ENCODE measurements around the gene CDKAL1.

CDKAL1 gene

DNA sequence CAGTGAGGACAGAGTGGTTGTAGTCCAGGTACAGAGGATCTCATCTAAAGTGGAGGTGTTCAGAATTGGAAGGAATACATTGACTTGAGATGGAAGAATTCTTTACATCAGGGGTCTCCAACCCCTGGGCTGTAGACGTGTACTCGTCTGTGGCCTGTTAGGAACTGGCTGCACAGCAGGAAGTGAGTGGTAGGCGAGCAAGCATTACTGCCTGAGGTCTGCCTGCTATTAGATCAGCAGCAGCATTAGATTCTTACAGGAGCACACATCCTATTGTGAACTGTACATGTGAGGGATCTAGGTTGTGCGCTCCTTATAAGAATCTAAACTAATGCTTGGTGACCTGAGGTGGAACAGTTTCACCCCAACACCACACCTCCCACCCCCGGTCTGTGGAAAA lies 121.1 kb downstream of the CDKAL1 start:
- peaks cover 19% of the 10 kb centered on the region for H3K4me1 ChIP-seq (ENCODE audit: control insufficient read depth, insufficient read depth, low read length, unreplicated experiment)
- no peak overlapping the region for H2AFZ ChIP-seq (ENCODE audit: low read length, unreplicated experiment)
- H3K27me3 ChIP-seq (ENCODE audit: insufficient read depth, low read length) = no peaks in the 10 kb centered on the region
- H3K27ac ChIP-seq (ENCODE audit: low read depth, low read length) = no peak overlapping the region
- no peaks in the 10 kb centered on the region for H3K36me3 ChIP-seq (ENCODE audit: insufficient read depth, low read length)
- H3K4me3 ChIP-seq (ENCODE audit: low read depth, low read length) = no peak overlapping the region
- H3K79me2 ChIP-seq (ENCODE audit: control insufficient read depth, insufficient read depth, low read length, unreplicated experiment) = peaks cover 13% of the 10 kb centered on the region

DNA sequence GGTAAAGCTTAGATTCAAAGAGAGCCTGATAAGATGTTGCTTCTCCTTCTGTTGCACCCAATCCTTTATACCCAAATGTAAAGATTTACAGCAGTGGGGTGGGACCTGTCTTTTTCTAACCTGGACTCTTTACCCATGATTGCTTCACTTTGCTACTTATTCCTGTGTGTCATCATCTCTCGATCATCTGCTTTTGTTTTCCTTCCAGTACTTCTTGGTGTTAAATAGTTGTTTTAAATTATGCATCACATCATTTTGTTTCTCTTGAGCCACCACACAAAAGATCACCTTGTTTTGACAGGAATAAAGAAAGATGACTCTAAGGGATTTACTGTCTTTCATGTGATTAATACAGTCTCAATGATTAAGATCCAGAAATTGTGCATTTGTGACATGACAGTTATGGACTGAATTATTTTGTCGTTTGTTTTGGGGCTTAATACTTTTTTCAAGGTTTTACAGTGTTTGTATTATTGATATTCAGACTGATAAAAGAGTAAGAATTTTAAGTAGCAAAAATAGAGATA lies 123.1 kb downstream of the CDKAL1 start:
- H2AFZ ChIP-seq (ENCODE audit: low read length, unreplicated experiment) = no peak overlapping the region

DNA sequence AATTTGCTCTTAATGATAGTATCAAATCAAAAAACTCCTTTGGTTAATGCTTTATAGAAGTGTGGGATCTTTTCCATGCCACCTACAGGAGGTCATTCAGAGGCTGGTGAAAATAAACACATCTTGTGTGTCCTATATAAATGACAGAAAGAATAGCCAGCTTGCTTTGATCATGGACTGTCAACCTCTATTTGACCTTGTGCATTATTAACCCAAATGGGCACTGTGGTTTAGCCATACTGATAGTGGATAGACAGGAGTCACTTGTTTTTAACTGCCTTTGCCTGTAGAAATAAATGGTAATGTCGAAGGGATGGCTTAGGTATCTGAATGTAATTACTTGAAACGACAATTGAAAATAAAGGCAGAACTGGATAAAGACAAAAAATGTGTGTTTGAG lies 123.8 kb downstream of the CDKAL1 start:
- Histone ChIP-seq H3K36me3 (ENCODE audit: insufficient read depth, low read length) (no peaks in the 10 kb centered on the region), H3K27ac (ENCODE audit: low read depth, low read length) (no peak overlapping the region), H3K4me3 (ENCODE audit: low read depth, low read length) (no peak overlapping the region), H3K27me3 (ENCODE audit: insufficient read depth, low read length) (no peaks in the 10 kb centered on the region), H3K79me2 (ENCODE audit: control insufficient read depth, insufficient read depth, low read length, unreplicated experiment) (peaks cover 8% of the 10 kb centered on the region), H2AFZ (ENCODE audit: low read length, unreplicated experiment) (no peak overlapping the region), H3K4me1 (ENCODE audit: control insufficient read depth, insufficient read depth, low read length, unreplicated experiment) (peaks cover 9% of the 10 kb centered on the region)

More for the DNA sequence above, 123.1 kb downstream of the CDKAL1 start:
- H3K79me2 ChIP-seq (ENCODE audit: control insufficient read depth, insufficient read depth, low read length, unreplicated experiment) = peaks cover 9% of the 10 kb centered on the region
- H3K27me3 ChIP-seq (ENCODE audit: insufficient read depth, low read length) = no peaks in the 10 kb centered on the region
- no peak overlapping the region for H3K4me3 ChIP-seq (ENCODE audit: low read depth, low read length)
- H3K27ac ChIP-seq (ENCODE audit: low read depth, low read length) = no peak overlapping the region
- H3K4me1 ChIP-seq (ENCODE audit: control insufficient read depth, insufficient read depth, low read length, unreplicated experiment) = peaks cover 15% of the 10 kb centered on the region
- no peaks in the 10 kb centered on the region for H3K36me3 ChIP-seq (ENCODE audit: insufficient read depth, low read length)

DNA sequence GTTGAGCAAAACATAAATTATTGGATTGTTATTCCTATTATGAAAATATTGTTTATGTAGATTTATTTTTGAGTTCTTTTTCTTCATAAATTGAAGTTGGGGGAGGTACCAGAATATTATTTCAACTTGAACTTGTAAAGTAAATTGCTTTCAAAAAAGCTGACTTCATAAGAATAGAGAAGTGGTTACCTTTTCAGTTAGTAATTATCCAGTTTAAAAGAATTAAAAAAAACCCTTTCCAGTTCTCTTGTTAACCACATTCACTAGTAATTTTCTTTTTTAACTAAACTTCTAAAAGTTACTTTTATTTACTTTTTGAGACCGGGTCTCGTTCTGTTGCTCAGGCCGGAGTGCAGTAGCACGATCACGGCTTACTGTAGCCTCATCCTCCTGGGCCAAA lies 124.3 kb downstream of the CDKAL1 start:
- Histone ChIP-seq H3K79me2 (ENCODE audit: control insufficient read depth, insufficient read depth, low read length, unreplicated experiment) (peaks cover 5% of the 10 kb centered on the region), H3K36me3 (ENCODE audit: insufficient read depth, low read length) (no peaks in the 10 kb centered on the region), H3K27ac (ENCODE audit: low read depth, low read length) (no peak overlapping the region), H3K27me3 (ENCODE audit: insufficient read depth, low read length) (no peaks in the 10 kb centered on the region), H3K4me3 (ENCODE audit: low read depth, low read length) (no peak overlapping the region), H3K4me1 (ENCODE audit: control insufficient read depth, insufficient read depth, low read length, unreplicated experiment) (peaks cover 6% of the 10 kb centered on the region), H2AFZ (ENCODE audit: low read length, unreplicated experiment) (no peak overlapping the region)

DNA sequence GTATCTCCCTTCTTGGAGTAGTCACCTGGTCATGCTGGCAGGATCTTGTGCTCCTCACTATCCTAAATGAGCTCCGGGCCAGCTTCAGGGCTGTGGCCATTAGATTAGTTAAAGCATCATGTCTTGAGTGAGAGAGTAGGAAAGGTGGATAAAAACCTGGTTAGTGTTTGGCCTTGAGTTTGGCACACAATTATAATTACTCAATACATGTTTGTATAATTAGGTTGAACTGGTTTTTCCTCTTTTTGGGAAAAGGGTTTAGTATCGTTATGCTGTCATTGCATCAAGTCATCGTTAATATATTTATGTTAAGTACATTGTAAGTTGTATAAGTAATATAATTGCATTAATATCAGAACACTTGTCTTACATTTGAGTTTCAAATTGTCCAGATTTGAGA lies 126.3 kb downstream of the CDKAL1 start:
- Histone ChIP-seq H3K27me3 (ENCODE audit: insufficient read depth, low read length) (no peaks in the 10 kb centered on the region), H3K4me1 (ENCODE audit: control insufficient read depth, insufficient read depth, low read length, unreplicated experiment) (peaks cover 1% of the 10 kb centered on the region), H3K79me2 (ENCODE audit: control insufficient read depth, insufficient read depth, low read length, unreplicated experiment) (peaks cover 8% of the 10 kb centered on the region), H2AFZ (ENCODE audit: low read length, unreplicated experiment) (no peak overlapping the region), H3K4me3 (ENCODE audit: low read depth, low read length) (no peak overlapping the region), H3K27ac (ENCODE audit: low read depth, low read length) (no peak overlapping the region), H3K36me3 (ENCODE audit: insufficient read depth, low read length) (no peaks in the 10 kb centered on the region)

DNA sequence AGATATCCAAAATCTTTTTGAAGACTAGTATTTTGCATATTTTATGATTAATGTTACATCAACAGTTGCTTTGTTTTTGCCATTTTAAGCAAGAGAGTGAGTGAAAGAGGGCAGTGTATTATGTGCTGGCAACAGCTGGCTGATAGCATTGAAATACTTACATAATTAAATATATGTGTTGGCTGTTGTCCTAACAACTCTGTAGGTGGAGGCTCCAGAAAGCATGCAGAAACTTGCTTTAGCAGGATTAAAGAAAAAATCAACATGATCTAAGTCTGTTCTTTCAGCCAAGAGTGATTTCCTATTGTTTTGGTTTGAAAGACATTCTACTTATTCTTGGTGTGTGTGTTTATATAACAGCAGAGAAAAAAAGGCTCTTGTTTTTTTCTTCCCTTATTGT lies 127.5 kb downstream of the CDKAL1 start:
- Histone ChIP-seq H3K27ac (ENCODE audit: low read depth, low read length) (no peak overlapping the region), H3K4me3 (ENCODE audit: low read depth, low read length) (no peak overlapping the region), H3K27me3 (ENCODE audit: insufficient read depth, low read length) (no peaks in the 10 kb centered on the region), H3K4me1 (ENCODE audit: control insufficient read depth, insufficient read depth, low read length, unreplicated experiment) (no peaks in the 10 kb centered on the region), H3K79me2 (ENCODE audit: control insufficient read depth, insufficient read depth, low read length, unreplicated experiment) (peaks cover 3% of the 10 kb centered on the region), H2AFZ (ENCODE audit: low read length, unreplicated experiment) (no peak overlapping the region), H3K36me3 (ENCODE audit: insufficient read depth, low read length) (no peaks in the 10 kb centered on the region)

DNA sequence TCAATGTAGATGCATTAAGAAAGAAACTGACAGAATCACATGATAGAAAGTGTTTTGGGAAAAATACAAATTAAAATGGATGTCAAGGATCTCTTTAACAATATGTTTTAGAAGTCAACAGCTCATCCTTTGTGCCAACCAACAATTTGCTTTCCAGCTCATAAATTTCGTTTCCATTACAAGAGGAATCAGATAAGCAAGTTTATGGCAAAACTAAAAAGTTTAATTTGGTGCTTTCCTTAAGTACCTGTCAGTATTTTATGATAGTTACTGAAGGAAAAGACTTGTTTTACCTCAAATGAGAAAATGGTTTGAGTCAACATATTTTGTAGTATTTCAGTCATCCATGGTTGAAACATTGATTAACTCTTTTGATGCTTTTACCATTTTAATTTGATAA lies 130.0 kb downstream of the CDKAL1 start:
- Histone ChIP-seq H3K4me1 (ENCODE audit: control insufficient read depth, insufficient read depth, low read length, unreplicated experiment) (no peaks in the 10 kb centered on the region), H3K79me2 (ENCODE audit: control insufficient read depth, insufficient read depth, low read length, unreplicated experiment) (peaks cover 3% of the 10 kb centered on the region), H3K4me3 (ENCODE audit: low read depth, low read length) (no peak overlapping the region), H2AFZ (ENCODE audit: low read length, unreplicated experiment) (no peak overlapping the region), H3K36me3 (ENCODE audit: insufficient read depth, low read length) (no peaks in the 10 kb centered on the region), H3K27ac (ENCODE audit: low read depth, low read length) (no peak overlapping the region), H3K27me3 (ENCODE audit: insufficient read depth, low read length) (no peaks in the 10 kb centered on the region)

DNA sequence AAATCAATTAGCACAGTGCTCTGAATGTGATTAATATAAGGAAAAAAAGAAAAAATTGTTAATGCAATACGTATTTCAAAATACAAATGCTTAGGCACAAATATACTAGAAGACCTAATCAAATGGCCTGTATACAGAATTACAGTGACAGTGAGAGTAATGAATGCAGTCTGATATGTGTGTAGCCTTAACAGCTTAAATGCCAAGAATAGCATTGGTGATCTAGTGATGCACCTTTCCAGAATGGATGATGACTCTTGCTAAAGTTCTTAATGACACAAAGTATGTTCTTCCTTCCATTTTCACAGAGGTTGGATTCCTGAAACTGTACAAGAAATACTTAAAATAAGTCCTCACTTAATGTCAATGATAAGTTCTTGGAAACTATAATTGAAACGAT lies 131.0 kb downstream of the CDKAL1 start:
- Histone ChIP-seq H3K27me3 (ENCODE audit: insufficient read depth, low read length) (no peaks in the 10 kb centered on the region), H3K27ac (ENCODE audit: low read depth, low read length) (no peak overlapping the region), H3K36me3 (ENCODE audit: insufficient read depth, low read length) (no peaks in the 10 kb centered on the region), H2AFZ (ENCODE audit: low read length, unreplicated experiment) (no peak overlapping the region), H3K4me3 (ENCODE audit: low read depth, low read length) (no peak overlapping the region), H3K79me2 (ENCODE audit: control insufficient read depth, insufficient read depth, low read length, unreplicated experiment) (peaks cover 3% of the 10 kb centered on the region), H3K4me1 (ENCODE audit: control insufficient read depth, insufficient read depth, low read length, unreplicated experiment) (no peaks in the 10 kb centered on the region)

DNA sequence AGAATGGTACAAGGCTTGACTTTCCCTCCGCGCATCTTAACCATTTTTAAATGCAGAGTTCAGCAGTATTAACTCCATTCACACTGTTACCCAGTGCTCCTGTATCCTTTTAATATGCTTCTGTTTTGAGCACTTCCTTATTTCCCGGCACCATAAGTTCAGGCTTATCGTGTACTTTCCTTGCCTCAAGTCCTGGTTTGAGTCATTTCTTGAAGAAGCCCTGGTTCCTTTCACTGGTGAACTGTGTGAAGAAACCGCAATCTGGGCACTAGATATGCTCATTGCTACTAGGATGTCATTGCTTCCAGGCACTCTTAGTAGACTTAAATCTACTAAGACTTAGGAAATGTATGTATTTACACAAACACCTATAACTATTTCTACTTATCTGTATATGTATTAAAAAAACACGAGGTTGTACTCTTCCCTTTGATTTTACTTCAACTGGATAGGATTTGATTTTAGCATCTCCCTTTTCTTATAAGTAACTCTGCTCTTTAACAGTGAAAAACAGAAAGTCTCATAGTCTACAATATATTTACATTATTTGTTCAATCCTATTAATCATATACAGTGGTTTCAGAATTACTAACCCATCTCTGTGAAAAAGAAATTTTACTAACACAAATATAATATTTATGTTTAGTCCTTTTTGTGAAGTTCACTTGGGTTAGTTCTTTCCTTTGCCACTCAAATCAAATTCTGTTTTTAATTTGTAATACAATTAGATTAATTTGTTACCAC lies 135.5 kb downstream of the CDKAL1 start:
- no peaks in the 10 kb centered on the region for H3K27me3 ChIP-seq (ENCODE audit: insufficient read depth, low read length)
- H2AFZ ChIP-seq (ENCODE audit: low read length, unreplicated experiment) = no peak overlapping the region
- no peak overlapping the region for H3K4me3 ChIP-seq (ENCODE audit: low read depth, low read length)
- no peaks in the 10 kb centered on the region for H3K4me1 ChIP-seq (ENCODE audit: control insufficient read depth, insufficient read depth, low read length, unreplicated experiment)
- H3K36me3 ChIP-seq (ENCODE audit: insufficient read depth, low read length) = no peaks in the 10 kb centered on the region
- peaks cover 3% of the 10 kb centered on the region for H3K79me2 ChIP-seq (ENCODE audit: control insufficient read depth, insufficient read depth, low read length, unreplicated experiment)
- no peak overlapping the region for H3K27ac ChIP-seq (ENCODE audit: low read depth, low read length)

DNA sequence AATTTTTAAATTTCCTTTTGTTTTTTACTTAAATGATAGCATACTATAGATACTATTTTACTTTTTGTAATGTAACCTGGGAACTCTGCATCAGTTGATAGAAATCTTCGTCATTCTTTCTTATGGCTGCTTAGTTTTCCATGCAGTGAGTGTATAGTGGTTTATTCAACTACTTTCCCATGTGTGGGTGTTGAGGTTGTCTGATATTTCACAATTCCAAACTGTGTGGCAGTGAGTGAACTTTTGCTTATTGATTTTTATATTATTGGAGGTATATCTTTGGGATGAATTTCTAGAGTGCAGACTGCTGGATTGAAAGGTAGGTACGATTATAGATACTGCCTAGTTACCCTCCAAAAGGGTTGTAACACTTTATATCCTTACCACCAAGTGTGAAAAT lies 136.5 kb downstream of the CDKAL1 start:
- H3K4me1 ChIP-seq (ENCODE audit: control insufficient read depth, insufficient read depth, low read length, unreplicated experiment) = no peaks in the 10 kb centered on the region
- no peaks in the 10 kb centered on the region for H3K79me2 ChIP-seq (ENCODE audit: control insufficient read depth, insufficient read depth, low read length, unreplicated experiment)
- H3K27me3 ChIP-seq (ENCODE audit: insufficient read depth, low read length) = no peaks in the 10 kb centered on the region
- no peak overlapping the region for H2AFZ ChIP-seq (ENCODE audit: low read length, unreplicated experiment)
- no peak overlapping the region for H3K4me3 ChIP-seq (ENCODE audit: low read depth, low read length)
- H3K27ac ChIP-seq (ENCODE audit: low read depth, low read length) = no peak overlapping the region
- no peaks in the 10 kb centered on the region for H3K36me3 ChIP-seq (ENCODE audit: insufficient read depth, low read length)

DNA sequence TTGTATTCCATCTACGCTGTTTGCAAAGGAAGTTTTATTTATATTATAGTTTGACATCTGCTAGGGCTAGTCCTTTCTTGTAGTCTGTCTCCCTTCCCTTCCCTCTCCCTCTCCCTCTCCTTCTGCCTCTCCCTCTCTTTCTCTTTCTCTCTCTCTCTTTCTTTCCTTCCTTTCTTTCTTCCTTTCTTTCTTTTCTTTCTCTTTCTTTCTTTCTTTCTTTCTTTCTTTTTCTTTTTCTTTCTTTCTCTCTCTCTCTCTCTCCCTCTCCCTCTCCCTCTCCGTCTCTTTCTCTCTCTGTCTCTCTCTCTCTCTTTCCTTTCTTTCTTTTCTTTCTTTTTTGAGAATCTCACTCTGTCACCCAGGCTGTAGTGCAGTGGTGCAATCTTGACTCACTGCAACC lies 137.8 kb downstream of the CDKAL1 start:
- no peak overlapping the region for H3K27ac ChIP-seq (ENCODE audit: low read depth, low read length)
- H3K27me3 ChIP-seq (ENCODE audit: insufficient read depth, low read length) = no peaks in the 10 kb centered on the region
- no peak overlapping the region for H3K4me3 ChIP-seq (ENCODE audit: low read depth, low read length)
- no peaks in the 10 kb centered on the region for H3K36me3 ChIP-seq (ENCODE audit: insufficient read depth, low read length)
- no peaks in the 10 kb centered on the region for H3K4me1 ChIP-seq (ENCODE audit: control insufficient read depth, insufficient read depth, low read length, unreplicated experiment)
- no peak overlapping the region for H2AFZ ChIP-seq (ENCODE audit: low read length, unreplicated experiment)
- H3K79me2 ChIP-seq (ENCODE audit: control insufficient read depth, insufficient read depth, low read length, unreplicated experiment) = no peaks in the 10 kb centered on the region

Data from ACC112 (cell line).